Esophagus squamous epithelium (tissue), 5 donors: ENCODE results near the gene ZDHHC14. TPM values are rescaled to one million over a fixed set of nuclear protein-coding genes. Genes with fewer than 3 reads are reported as not detected.
A peak's percentile ranks its signal among the peaks of the same experiment; 100 is the strongest.

ENCODE experiments used
- DNase-seq: peaks from one replicate; lab custom pipeline; 2025; lab: John Stamatoyannopoulos, UW
- H3K27ac ChIP-seq, 4 donors: fragments of 200-600 bp; sonication (generic); one replicate each; pipeline ENCODE4 v1.5.1; 2016 to 2019; ENCODE audit warnings: mild to moderate bottlenecking in 1 of 4
- H3K27me3 ChIP-seq, 4 donors: fragments of 200-600 bp; sonication (generic); 1 replicate in 3 of 4; 2 replicates in 1 of 4; pipeline versions ENCODE4 v1.5.1 to v1.6.0; 2017 to 2021; ENCODE audit warnings: antibody characterized with exemption in 1 of 4
- H3K36me3 ChIP-seq, 3 donors: fragments of 200-600 bp; sonication (generic); one replicate each; pipeline ENCODE4 v1.5.1; 2016 to 2019
- H3K4me1 ChIP-seq, 3 donors: fragments of 200-600 bp; sonication (generic); one replicate each; pipeline ENCODE4 v1.5.1; 2017 to 2019
- H3K4me3 ChIP-seq, 4 donors: fragments of 200-600 bp; sonication (generic); 1 replicate in 3 of 4; 2 replicates in 1 of 4; pipeline ENCODE4 v1.5.1; 2016 to 2019; ENCODE audit warnings: mild to moderate bottlenecking in 2 of 4, moderate library complexity in 1 of 4
- H3K9me3 ChIP-seq, 3 donors: fragments of 200-600 bp; sonication (generic); one replicate each; pipeline ENCODE4 v1.5.1; 2016 to 2019
- CTCF ChIP-seq, 6 experiments: fragments of 450-650 bp in 4 of 6; fragments of 200-600 bp in 2 of 6; sonication (generic) in 2 of 6; IDR thresholded peaks; one replicate each; pipeline ENCODE4 v1.5.1; 2016 to 2019; ENCODE audit warnings: antibody characterized with exemption in 6 of 6, mild to moderate bottlenecking in 4 of 6, moderate library complexity in 4 of 6
- POLR2A ChIP-seq, 4 donors: fragments of 450-650 bp; IDR thresholded peaks; one replicate each; pipeline ENCODE4 v1.6.1; 2017; ENCODE audit warnings: antibody characterized with exemption in 4 of 4, mild to moderate bottlenecking in 4 of 4, moderate library complexity in 3 of 4
- WGBS, 2 donors: methylation state at CpG; one replicate each; pipeline ENCODE4 v1.1.5; 2018; 5-methylcytosine and 5-hydroxymethylcytosine counted together
- intact Hi-C: fragments of 100-400 bp; cut with DNase I; formaldehyde crosslinking; loops from one replicate; pipeline ENCODE4 v1.15.0; 2022
- total RNA-seq, 4 donors: library from RNA; depleted of rRNA; stranded (reverse); fragments of >200 nt; gene quantifications; one replicate each; pipeline ENCODE4 v1.1.0, GENCODE V29; 2016
- donor health status: DM: yes; HTN: yes; CAD: no.

Gene ZDHHC14
- total RNA-seq, 4 donors from 2014 or later = 6.1 to 15.6 (median 6.9) TPM

DNA sequence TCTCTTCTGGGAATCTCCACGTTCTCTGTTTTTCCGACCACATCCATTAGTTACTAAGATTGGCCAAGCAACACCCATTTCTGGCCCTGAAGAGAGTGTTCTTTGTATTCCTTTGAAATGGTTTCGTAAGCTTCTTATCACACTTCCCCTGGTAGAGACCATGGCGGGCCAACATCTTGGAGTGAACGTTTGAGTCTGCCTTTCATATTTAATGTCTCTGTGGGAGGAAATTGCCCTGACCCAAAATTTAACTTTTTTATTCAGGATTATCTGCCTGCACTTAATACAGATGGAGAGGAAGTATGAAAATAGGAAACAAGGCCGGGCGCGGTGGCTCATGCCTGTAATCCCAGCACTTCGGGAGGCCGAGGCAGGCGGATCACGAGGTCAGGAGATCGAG, 265.0 kb downstream of the ZDHHC14 start:
- H3K27me3 ChIP-seq = no peaks in the 10 kb centered on the region
- 83 to 84% methylated on average over 8 to 12 of the region's 13 CpGs for WGBS, 2 donors
- intact Hi-C loops = no loop called here

GRCh38 chr6:157647261-157647915, 266.4 kb downstream of the ZDHHC14 start:
- Histone ChIP-seq H3K9me3 (no peaks in the 10 kb centered on the region), H3K27me3 (no peaks in the 10 kb centered on the region), H3K4me1 (peaks cover 0 to 10% (median 0%) of the 10 kb centered on the region in 3 donors), H3K27ac (no peak overlapping the region), H3K36me3 (no peaks in the 10 kb centered on the region), H3K4me3 (no peak overlapping the region)
- DNase-seq = no peak
- TF ChIP-seq CTCF (IDR thresholded peaks at IDR 0.05) (no peak), POLR2A (IDR thresholded peaks at IDR 0.05) (no peak)
- intact Hi-C loops = no loop called here
- WGBS, 2 donors = 92 to 95% methylated on average over 23 of the region's 23 CpGs

More for the DNA sequence above, 265.0 kb downstream of the ZDHHC14 start:
- Histone ChIP-seq H3K36me3 (no peaks in the 10 kb centered on the region), H3K4me3 (no peak overlapping the region), H3K9me3 (no peaks in the 10 kb centered on the region), H3K27ac (no peak overlapping the region), H3K4me1 (peaks cover 0 to 10% (median 0%) of the 10 kb centered on the region in 3 donors)
- no peak for DNase-seq
- TF ChIP-seq POLR2A (IDR thresholded peaks at IDR 0.05) (no peak), CTCF (IDR thresholded peaks at IDR 0.05) (no peak)

DNA sequence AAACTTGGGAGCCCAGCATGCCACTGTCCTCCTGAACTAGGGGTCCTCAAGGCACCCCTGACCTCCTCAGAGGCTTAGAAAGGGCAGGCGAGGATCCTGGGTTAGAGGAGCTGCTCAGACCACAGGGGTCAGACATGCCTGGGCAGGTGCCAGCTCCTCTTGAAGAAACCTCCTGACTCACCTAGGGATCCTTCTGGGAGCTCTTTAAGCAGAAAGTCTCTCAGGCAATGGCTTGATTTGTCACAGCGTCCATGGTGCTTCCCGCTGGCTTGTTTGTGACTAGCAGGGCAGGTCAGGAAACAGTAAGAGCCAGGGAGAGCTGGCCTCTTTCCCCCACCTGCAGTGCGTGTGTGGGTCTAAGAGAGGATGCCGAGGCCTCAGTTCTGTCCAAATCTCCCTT, 267.6 kb downstream of the ZDHHC14 start:
- TF ChIP-seq POLR2A (IDR thresholded peaks at IDR 0.05) (no peak), CTCF (IDR thresholded peaks at IDR 0.05) (no peak)
- Histone ChIP-seq H3K27ac (no peak overlapping the region), H3K4me3 (no peak overlapping the region), H3K27me3 (no peaks in the 10 kb centered on the region), H3K36me3 (peaks cover 0 to 3% (median 0%) of the 10 kb centered on the region in 3 donors), H3K9me3 (no peaks in the 10 kb centered on the region), H3K4me1 (peaks cover 0 to 10% (median 0%) of the 10 kb centered on the region in 3 donors)
- intact Hi-C loops = no loop called here
- no peak for DNase-seq
- WGBS, 2 donors = 85% methylated on average over 5 of the region's 5 CpGs; no CpG with 5 or more reads in 1 of the 2 donors

- H3K4me1 ChIP-seq = peaks cover 0 to 10% (median 0%) of the 10 kb centered on the region in 3 donors
- peak overlapping the region in 2 of 4 donors; percentile 13 to 34 for H3K4me3 ChIP-seq
- WGBS, 2 donors = 68 to 73% methylated on average over 7 to 18 of the region's 25 CpGs
- no peaks in the 10 kb centered on the region for H3K27me3 ChIP-seq
- no peak for DNase-seq
- peaks cover 0 to 9% (median 0%) of the 10 kb centered on the region in 3 donors for H3K36me3 ChIP-seq
- intact Hi-C loops = no loop called here
- H3K27ac ChIP-seq = no peak overlapping the region
- TF ChIP-seq CTCF (IDR thresholded peaks at IDR 0.05) (no peak), POLR2A (IDR thresholded peaks at IDR 0.05) (no peak)
- H3K9me3 ChIP-seq = no peaks in the 10 kb centered on the region
Measured at GRCh38 chr6:157649311-157650260, 268.6 kb downstream of the ZDHHC14 start.
